NOMO-1 treated with DMSO at 0.1 percent for 48 hours (cell line): Measurements from ENCODE around the gene EVX2.
A peak's percentile ranks its signal among the peaks of the same experiment; 100 is the strongest.

ENCODE experiments used
- DNase-seq: peaks from one replicate; lab custom pipeline; 2025; ENCODE audit not compliant: unreplicated experiment; lab: John Stamatoyannopoulos, UW

EVX2 gene

DNA sequence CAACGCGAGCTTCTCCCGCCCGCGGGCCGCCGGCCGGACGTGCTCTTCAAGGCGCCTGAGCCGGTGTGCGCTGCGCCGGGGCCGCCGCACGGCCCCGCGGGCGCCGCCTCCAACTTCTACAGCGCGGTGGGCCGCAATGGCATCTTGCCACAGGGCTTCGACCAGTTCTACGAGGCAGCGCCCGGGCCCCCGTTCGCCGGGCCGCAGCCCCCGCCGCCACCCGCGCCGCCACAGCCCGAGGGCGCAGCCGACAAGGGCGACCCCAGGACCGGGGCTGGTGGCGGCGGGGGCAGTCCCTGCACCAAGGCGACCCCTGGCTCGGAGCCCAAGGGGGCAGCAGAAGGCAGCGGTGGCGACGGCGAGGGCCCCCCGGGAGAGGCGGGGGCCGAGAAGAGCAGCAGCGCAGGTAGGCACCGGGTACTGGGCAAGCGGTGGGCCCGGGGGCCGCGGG lies 24.0 kb upstream of the EVX2 start:
- DNase-seq, result no peak

DNA sequence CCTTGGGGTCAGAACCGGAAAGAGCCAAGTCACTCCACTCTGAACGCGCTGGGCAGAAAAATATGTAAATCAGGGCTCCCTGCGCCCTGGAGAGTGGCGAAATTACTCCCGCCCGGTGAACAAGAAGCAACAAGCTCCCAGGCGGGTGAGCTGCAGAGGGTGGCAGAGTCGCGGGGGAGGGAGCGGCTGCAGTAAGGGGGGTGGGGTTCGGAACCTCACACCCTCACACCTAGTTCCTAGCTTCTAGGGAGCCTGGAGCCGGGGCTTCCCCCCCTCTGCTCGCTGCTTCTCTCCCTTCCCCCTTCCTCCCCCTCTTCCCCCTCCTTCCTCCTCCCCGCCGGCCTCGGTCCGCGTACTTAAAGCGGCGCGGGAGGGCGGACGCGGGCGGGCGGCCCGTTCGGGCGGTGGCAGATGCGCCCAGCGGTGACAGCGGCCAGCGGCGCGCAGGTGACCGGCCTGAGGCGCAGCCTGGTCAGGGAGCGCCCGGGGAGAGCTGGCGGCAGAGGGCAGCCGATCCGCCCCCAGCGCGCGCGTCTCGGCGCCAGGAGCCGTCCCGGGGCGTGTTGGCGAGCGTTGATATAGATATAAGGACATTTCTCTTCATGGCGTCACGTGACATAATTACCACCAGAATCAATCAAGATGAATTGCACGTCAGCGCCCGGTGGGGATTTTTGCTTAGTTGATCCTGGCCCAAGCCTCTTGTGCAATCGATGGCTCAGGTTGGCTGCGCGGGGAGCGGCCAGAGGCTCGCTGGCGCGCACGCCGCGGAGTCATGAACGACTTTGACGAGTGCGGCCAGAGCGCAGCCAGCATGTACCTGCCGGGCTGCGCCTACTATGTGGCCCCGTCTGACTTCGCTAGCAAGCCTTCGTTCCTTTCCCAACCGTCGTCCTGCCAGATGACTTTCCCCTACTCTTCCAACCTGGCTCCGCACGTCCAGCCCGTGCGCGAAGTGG lies 23.1 kb upstream of the EVX2 start, which contains the start of gene HOXD11:
Gene HOXD11 (plus strand): TSS at position 700 of the 959 bp plus-strand sequence. CDS start 76 bp downstream, at position 776.
- DNase-seq, result no peak

DNA sequence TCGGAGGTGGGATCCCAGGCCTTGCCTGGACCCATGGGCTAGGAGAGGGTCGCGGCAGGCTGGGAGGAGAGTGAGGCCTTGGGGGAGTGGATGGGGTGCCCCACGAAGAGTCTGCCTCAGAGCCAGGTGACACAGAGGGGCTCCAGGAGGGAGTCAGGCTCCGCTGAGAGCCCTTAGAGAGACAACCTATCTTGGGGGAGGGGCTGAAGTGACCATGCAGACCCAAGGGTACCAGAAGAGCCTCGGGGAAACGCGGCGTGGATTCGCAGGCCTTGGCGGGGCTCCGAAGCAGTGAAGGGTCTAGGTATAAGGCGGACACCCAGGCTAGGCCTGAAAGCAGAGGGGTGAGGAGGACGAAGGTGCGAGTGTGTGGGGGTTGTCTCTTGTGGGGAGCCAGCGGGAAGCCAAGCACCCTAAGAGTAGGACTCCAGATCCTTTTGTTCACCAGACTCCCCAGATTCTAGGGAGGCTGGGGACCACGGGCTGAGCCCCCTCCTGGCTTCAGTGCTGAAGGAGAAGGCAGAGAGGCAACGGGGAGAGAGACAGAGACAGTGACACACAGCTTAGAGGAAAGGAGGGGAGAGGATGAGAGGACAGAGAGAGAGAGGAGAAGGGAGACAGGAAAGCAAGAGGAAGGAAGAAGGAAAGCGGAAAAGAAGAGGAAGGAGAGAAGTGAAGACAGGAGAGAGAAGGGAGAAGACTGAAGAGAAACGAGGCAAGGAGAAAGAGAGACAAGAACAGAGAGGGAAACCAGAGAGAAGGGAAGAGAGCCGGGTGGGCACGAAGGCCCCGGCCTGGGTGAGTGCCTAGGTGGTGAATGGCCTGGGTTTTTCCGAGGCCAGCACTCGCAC lies 22.2 kb upstream of the EVX2 start:
- no peak for DNase-seq

DNA sequence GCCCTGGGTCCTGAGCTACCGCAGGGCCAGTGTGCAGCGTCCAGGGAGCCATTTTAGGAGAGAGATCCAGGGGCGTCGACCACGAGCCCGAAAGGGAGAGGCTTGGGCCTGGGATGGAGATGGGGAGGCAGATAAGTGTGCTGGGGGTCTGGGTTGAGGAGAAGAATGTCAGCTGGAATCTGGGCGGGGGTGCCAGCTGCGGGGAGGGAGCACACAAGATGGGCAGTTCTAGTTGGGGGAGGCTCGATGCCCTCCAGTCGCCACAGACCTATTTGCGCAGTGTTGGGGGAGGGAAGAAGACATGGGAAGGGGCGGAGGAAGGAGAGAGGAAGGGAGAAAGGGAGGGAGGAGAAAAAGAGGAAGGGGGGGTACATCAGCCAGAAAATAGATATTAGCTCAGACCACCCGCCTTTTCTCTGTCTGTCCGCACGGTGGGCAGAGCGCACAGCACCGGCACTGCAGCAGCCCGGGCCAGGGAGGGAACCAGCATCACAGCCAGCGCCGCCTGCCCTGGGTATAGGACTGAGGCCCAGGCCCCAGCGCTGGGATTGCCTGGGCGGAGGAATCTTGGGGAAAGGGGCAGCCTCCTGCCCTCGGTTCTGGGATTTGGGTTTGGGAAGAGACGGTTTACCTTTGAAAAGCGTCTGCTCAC lies 21.4 kb upstream of the EVX2 start:
- no peak for DNase-seq

DNA sequence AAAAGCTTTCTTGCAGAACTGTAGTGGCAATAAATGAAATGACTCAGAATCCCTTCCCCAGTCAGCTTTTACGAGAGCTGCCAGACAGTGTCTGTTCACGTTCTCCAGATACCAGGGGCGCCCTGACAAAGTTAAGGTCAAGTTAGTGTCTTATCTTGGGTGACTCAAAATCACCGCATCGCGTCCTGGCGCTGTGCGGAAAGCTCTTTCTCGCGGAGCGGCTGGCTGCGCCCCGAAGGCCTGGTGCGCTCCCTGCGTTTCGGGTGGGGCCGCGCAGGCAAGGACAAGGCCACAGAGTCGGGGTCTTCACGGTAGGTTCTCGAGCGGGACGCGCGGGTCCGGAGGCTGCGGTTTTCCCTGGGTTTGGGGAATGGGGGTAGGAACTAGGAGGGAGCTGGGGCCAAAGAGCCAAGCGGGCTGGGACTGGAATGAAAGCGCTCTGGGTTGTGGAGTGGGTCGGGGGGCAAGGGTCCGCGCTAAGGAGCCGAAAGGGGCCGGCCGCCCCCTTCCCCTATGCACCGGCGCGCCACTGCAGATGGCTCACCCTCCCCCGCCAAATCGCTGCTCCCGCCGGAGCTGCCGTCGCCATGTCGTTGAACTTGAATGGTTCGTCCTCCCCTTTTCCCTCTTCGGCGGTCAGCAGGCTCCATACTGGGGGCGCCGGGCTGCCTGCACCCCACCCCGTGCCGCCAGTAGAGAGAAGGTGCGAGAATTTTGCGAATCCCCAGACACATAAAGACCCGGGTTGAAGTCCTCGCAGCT lies 20.7 kb upstream of the EVX2 start:
- DNase-seq, result no peak

DNA sequence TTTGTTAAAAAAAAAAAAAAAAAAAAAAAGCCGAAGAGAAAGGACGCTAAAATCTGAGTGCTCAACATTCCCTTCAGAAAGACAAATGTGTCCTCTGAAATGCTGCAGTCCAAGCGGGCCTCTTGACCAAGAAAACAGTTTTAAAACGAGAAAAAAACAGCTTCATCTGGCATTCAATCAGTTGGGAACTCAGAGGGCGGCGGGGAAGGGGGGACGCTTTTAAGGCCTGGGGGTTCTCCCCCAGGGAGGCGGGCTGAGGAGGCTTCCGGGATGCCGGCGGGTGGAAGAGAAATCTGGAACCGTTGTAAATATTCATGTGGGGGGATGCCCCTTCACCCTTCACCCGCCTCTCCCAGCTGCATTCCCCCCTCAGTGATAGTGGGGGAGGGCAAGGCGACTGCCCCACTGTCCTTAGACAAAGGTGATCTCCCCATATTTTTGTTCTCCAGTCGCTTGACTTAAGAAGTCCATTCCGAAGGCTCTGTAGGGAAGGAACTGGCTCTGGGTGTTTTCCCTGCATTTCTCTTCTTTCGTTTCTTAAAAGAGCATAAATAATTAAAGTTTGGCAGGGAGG lies 20.1 kb upstream of the EVX2 start:
- no peak for DNase-seq

DNA sequence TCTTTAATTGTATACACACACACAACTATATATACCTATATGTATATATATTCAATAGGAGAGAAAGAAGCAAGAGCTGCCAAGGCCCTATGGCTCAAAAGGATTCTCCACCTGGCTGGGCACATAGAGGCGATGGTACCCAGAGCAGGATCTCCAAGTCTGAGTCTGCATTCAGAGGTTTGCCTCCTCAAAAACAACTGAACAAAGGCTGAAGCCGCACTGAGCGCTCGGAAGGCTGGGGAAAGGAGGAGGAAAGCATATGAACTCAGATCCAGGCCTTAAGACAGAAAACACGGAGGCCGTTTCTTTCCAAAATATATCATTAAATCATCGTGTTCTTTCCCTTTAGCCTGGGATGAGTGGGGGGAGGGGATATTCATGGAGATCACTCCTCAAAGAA lies 19.4 kb upstream of the EVX2 start:
- DNase-seq, result no peak

DNA sequence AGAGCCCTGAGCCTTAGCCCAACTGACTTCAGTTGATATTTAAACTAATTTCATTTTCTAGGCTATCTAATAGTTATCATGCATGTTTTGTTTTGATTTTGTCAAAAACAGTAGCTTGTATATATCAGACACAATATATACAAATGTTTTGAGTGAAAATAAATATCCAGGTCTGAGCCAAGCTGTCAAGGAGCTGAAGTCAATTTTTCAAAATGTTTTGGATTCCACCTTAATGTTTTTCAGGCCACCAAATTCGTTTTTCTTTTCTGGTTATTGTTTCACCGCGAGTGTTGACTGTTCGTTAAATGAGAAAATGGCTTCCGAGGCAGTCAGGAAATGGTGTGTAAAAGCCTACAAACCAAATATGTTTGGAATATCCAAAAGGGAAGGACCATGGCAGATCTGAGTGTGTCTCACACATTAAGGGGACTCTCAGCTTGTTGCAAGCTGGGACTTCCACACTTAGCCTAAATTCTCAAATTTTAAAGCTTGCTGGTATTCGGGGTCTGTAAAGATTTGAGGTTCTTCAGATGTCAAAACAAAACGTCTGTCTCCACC lies 18.6 kb upstream of the EVX2 start:
- DNase-seq, result no peak

DNA sequence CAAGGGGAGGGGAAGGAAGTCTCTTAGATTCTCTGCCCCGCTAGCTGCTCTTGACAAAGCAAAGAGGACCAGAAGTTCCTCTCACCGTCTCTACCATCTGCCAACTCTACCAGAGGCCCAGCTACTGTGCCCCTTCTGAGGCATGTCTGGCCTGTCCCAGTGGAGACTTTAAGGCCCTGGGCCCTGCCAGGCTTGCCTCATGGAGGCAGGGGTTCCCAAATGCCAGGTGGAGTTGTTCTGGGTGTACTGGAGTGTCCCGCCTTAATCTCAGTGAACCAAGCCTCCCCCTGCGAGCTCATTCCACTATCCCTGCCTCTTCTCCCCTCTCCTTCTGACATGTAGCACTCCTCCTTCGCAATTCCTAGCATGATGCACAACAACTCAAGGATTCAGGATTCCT lies 18.1 kb upstream of the EVX2 start:
- no peak for DNase-seq

DNA sequence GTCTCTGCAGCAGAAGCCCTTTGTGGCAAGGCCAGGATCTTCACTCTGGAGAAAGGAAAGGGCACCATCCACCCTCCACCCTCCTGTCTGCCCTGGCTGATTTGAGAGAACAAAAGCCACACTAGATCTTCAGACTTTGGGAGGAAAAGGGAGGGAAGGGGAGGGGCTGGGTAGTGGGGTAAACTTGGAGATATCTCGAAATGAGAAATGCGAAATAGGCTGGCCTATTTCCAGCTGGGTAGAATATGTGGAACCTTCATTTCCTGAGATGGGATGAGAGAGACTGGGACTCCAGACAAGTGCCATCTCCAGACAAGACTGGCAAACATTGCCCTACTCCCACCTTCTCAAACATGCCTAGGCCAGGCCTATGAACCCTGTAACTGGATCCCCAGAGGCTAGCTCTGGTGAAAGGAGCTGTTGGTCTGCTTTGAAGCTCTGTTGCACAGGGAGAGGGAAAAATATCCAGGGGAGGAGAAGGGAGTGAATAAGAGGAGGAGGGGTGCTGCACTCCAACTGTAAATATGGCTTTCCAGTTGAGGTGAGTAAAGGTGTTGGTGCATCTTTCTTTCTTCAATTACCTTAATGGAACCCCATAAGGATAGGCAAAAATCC lies 17.6 kb upstream of the EVX2 start:
- DNase-seq, result no peak

DNA sequence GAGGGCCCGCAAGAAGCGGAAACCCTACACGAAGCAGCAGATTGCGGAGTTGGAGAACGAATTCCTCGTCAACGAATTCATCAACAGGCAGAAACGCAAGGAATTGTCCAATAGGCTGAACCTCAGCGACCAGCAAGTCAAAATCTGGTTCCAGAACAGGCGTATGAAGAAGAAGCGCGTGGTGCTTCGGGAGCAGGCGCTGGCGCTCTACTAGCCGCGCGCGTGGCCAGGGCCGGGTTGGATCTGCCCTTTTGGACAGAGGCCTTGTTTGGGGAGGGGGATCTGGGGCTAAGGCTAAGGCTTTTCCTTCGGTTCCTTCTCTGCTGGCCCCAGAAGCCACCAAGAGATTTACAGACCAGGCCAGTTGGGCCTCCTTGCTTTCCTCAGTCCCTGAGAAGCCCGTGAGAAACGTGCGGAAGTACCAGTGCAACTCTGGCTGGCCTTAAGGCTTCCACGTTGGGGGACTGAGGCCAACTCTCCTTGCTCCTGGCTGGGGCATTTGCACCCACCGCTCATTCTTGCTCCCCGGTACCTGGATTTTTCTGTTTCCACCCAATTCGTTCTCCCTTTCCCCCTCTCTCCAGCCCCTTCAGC lies 16.9 kb upstream of the EVX2 start:
- no peak for DNase-seq

DNA sequence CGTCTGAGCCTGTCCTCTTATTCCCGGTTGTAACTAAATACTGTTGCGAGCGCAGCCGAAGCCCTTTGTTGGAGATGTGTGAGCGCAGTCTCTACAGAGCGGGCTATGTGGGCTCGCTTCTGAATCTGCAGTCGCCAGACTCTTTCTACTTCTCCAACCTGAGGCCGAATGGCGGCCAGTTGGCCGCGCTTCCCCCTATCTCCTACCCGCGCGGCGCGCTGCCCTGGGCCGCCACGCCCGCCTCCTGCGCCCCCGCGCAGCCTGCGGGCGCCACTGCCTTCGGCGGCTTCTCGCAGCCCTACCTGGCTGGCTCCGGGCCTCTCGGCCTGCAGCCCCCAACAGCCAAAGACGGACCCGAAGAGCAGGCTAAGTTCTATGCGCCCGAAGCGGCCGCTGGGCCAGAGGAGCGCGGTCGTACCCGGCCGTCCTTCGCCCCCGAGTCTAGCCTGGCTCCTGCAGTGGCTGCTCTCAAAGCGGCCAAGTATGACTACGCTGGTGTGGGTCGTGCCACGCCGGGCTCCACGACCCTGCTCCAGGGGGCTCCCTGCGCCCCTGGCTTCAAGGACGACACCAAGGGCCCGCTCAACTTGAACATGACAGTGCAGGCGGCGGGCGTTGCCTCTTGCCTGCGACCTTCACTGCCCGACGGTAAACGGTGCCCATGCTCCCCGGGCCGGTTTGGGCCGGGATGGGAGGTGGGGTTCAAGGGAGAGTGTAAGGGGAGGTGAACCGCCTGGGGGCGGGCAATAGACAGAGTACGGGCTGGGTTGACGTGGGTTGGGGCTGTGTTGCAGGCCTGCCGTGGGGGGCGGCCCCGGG lies 16.2 kb upstream of the EVX2 start, which contains the start of gene HOXD12:
Gene HOXD12 (plus strand): TSS at position 68 of the 819 bp plus-strand sequence. CDS start 7 bp downstream, at position 75.
- no peak for DNase-seq

DNA sequence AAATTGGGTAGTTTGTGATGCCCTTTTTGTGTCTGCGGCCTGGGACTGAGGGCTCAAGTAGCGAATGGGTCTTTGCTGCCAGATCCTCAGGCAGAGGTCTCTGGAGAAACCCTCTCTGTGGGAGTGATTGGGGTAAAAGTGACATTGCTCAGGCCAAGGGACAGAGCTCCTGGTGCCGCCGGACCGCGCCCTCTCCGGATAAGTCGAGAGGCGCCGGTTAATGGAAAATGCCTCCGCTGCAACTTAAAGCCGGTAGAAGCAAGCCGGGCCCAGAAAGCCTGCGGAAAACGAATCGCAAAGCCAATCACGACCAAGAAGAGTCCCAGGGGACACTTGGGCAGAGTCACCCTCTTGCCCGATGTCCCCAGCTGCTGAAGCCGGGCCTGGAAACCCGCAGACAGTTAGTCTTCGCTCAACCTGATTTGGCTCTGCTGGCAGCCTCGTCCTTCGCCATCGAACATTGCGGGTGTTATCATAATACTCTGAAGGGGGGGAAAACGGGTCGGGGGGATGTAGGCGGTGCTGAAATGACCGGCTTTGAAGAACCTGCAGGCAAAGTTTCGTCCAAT lies 15.5 kb upstream of the EVX2 start:
- DNase-seq, result no peak

DNA sequence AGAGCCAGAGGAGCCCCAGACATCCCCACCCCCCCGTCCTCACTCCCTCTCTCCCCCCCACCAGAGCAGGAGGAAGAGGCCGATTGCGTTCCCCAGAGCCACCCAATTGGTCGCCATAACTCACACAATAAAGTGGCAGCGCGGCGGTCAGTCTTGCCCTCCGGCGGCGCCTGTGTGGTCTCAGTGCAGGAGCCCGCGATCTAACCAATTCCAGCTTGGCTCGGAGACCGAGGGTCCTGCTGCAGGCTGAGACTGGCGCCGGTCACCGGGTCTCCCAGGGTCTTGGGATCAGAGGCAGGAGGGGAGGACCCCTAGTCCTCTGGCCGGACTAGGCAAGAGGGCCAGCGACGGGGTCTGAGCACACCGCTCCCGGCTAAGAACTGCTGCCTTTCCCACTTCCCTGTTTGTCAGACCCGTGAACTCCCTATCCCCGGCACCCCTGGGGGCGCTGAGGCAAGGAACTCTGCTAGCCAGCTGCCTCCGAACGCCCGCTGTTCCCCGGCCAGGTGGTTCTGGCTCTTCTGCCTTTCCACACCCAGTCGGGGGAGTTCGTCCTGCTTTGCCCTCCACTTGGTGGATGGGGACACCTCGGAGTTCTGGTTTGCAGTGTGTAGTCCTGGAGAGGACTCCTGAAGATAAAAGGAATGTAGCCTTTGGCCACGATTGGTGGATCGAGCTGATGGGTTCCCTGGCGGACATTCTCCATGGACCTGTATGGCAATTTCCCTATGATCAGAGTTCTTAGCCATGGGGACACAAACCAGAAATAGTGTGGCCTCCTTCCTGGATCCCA lies 14.8 kb upstream of the EVX2 start:
- no peak for DNase-seq

DNA sequence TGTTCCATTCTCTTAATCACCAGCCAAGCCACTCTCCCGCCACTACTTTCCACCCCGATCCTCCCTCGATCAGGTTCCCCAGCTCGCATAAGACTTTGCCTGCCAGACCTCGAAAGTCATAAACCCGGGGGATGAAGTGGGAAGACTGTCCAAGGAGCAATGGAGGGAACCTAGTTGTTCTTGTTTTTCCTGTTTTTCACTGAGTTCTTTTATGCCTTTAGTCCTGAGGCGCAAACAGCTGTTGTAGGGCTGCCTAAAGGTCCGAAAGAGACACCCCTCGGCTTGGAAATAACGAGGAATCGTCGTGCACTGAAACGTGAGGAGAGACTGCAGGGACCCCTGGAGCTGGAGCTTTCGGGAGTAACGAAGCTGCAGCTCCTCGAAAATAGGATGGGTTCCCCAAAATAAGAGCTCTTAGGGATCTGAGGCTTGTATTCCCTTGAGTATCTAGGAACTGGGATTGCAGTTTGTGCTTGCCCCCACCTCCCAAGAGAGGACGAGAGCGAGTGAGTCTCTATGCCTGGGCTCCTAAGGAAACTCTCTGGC lies 14.1 kb upstream of the EVX2 start:
- no peak for DNase-seq

DNA sequence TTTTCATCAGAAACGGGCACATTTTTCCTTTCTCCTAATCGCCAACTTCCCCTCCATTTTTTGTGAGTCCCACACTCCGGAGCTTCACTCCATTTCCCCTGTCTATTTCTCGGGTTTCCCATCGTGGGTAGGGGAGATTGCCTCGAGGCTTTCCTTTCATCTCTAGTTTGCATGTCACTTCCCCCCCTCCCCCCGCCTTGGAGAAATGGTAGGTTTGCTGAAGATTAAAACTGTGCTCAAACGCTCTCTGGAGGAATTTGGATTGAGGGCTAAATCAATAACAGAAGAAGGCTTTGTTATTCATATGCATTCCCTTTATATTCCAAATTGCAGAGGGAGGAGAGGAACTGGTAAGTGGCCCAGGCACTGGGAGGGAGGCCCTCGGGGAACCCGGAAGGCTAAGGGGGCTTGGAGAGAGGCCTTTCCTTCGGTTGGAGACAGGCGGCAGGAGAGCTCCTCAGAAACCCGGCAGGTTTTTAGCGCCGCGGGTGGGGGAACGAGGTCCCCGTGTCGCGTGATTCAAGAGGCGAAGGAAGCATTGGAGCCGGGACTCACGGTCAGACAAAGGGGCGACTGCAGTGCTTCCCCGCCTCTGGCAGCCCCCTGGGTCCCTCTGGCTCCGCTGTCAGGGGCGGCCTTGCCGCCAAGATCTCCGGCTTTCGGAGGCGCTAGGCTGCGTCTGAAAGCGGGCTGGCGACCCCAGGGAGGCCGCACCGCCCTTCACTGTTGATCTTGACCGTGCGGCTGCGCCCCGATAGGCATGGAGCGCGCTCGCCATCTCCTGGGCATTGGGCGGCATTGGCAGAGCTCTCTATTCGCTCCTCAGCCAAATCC lies 13.4 kb upstream of the EVX2 start:
- DNase-seq, result peak; percentile 66
